Right hindlimb (tissue), 1 donor: ENCODE measurements around the gene IMMP2L.
"Not testable (repeated sequence)": the region's sequence is repeated elsewhere in the genome, so short reads cannot be mapped to it uniquely, and the experiment has no call there.

ENCODE experiments used
- DNase-seq: peaks from one replicate; pipeline ENCODE4 v3.0.0-alpha.2; 2018

Gene IMMP2L

DNA sequence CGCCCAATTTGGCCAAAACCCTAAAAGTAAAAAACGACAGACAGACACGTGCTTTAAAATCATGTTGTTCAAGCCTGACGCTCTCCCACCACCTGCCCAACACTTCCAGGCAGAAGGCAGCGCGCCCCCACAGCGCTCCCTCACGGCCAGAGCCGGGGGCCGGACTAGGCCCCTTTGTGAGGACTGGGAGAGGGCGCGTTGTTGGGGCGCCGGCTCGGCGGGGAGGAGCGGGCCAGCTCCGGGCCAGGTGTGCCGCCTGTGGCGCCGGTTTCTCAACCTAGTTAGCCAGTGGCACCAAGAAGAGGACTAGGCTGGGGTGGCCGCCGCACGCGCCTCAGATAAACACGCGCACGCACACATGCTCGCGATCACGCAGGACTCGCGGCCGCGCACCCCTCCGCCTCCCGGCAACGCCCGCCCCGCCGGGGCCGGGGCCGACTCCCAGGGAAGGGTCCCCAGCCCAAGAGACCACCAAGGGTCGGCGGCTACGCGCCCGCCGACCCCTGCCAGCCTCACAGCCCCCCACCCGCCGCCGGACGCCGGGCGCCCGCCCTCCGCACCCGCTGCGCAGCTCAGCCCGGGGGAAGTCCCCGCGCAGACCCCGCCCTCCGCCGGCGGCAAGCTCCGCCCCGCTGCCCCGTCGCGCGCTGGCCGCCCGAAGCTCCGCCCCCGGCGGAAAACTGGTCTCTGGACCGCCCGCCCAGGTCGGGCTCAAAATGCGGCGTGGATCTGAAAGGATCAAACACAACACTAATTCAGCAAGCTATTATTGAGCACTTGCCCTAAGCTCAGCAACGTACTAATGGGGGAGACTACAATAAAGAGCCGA is at the start of gene IMMP2L:
Gene IMMP2L (minus strand): TSS at position 589 of the 829 bp plus-strand sequence.
- DNase-seq: peak; percentile 94

DNA sequence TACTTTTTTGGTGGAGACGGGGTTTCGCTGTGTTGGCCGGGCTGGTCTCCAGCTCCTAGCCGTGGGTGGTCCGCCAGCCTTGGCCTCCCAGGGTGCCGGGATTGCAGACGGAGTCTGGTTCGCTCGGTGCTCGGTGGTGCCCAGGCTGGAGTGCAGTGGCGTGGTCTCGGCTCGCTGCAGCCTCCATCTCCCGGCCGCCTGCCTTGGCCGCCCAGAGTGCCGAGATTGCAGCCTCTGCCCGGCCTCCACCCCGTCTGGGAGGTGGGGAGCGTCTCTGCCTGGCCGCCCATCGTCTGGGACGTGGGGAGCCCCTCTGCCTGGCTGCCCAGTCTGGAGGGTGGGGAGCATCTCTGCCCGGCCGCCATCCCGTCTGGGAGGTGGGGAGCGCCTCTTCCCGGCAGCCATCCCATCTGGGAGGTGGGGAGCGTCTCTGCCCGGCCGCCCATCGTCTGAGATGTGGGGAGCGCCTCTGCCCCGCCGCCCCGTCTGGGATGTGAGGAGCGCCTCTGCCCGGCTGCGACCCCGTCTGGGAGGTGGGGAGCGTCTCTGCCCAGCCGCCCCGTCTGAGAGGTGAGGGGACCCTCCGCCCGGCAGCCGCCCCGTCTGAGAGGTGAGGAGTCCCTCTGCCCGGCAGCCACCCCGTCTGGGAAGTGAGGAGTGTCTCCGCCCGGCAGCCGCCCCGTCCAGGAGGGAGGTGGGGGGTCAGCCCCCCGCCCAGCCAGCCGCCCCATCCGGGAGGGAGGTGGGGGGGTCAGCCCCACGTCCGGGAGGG is 47.4 kb upstream of the IMMP2L start:
- not testable (repeated sequence) for DNase-seq

DNA sequence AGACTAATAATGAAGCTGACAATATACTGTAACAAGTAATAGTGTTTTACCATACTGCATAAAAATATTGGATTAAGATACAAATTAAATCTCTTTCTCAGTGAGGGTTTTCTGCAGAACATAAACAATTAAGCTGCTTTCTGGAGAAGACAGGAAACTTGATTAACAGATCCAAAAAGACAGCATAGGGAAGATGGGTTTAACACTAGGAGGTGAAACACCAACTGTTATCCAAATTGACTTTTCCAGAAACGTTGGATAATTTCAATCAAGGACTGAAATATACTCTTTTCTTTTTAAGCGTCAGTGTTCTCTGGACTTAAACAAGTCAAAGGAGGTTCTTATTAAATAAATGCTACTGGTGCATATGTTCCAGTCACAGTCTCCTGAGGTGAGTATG is 45.3 kb upstream of the IMMP2L start:
- DNase-seq: no peak

DNA sequence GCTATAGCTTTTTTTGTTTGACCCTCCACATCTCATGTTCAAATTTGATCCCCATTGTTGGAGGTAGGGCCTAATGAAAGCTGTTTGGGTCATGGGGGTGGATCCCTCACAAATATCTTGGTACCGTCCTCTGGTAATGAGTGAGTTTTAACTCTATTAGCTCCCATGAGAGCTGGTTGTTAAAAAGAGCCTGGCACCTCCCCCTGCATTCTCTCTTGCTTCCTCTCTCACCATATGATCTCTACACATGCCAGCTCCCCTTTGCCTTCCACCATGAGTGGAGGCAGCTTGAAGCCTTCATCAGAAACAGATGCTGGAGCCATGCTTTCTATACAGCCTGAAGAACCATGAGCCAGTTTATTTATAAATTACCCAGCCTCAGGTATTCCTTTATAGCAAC is 43.0 kb upstream of the IMMP2L start:
- no peak for DNase-seq

DNA sequence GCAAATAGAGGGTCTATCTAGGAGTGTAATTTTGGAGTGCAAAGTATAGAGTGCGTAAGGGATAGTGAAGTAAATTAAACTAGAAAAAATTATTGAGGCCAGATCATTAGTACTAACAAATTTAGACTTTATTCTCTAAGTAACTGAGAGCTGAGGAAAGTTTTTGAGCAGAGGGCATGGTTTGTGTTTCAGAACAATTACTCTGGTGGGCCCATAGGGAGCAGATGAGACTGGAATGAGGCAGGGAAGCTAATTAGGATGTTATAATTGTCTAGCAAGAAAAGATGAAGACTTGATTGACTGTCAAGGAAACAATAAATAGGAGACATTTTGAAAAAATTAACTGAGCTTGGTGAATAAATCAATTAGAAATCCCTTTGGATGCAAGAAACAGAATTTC is 37.8 kb upstream of the IMMP2L start:
- DNase-seq: no peak

DNA sequence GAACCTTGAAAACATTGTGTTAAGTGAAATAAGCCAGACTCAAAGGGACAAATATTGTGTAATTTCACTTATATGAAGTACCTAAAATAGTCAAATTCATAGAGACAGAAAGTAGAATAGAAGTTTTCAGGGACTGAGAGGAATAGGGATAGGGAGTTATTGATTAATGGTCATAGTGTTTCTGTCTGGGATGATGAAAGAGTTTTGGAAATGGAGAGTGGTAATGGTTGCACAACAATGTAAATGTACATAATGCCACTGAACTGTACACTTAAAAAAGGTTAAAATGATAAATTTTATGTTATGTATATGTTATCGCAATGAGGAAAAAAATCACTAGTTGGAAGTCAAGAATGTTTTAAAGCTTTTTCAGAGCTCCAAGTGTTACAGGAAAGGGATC is 33.5 kb upstream of the IMMP2L start:
- no peak for DNase-seq

DNA sequence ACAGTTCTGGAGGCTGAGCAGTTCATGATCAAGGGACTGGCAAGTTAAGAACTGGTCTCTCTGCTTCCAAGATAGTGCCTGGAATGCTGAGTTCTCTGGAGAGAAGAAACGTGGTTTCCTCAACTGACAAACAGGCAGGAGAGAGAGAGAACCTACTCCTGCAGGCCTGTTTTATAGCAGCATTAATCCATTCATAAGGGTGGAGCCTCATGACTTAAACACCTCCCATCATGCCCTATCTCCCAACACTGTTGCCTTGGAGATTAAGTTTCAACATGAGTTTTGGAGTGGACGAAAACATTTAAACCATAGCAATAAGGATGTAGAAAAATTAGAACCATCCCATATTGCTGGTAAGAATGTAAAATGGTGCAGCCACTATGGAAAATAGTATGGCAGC is 32.3 kb upstream of the IMMP2L start:
- no peak for DNase-seq

DNA sequence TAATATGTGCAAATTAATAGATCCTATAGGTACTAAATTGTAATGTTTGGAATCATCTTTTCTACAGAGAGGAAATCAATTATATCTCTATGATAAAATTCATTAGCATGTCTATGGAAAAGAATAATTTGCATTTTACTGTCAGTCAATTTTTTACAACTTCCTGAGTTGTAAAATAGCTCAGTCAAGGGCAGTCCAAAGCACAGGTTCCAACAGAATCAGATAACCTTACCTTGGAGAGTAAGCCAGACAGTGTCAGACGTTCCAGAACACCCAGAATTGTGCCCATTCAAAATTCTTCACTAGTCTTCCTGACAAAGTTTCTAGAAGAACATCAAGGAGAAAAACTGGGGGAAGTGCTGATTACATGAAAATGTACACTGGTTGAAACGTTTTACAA is 31.1 kb upstream of the IMMP2L start:
- no peak for DNase-seq

DNA sequence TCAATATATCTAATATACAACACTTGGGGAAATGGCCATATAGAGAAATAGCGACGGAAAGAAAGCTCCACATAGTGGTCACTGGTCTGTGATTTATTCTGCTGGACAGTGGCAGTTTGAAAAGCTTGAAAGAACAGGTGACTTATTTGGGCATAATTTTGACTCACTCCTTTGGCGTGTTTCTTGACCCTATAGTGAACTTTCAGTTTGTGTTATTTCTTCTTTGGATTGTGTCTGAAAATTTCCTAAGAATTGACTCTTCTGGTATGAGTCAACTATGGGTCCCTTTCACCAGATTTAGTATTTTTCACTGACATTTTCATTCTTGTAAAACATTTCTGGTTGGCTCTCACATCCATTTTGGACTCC is 25.8 kb upstream of the IMMP2L start:
- no peak for DNase-seq

DNA sequence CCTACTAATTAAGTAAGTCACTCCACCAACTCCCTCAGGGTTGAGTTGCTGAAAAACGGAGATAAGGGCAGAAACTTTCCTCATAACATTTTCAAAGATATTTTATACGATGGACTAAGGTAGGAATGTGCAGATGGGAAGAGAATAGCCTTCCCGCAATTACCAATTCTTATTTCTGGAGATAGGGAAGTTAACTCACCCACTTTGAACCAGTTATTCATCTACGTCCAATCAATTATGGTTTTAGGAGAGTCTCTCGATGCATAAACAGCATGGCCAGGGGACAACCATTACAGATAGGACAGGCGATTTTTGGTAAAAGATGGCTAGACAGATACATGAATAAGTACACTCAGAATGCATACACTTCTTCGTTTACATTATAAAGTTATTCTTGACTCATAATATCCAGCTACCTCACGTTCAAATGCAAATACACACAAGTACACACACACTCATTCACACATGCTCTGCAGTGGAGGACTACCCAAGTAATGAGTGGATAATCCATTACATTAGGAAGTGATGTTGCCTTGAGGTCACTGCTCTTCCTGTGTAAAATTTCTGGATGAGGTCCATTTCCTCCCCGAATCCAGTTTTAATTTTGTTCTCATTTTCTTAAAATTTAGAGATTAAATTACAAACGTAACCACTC is 25.2 kb upstream of the IMMP2L start:
- no peak for DNase-seq

DNA sequence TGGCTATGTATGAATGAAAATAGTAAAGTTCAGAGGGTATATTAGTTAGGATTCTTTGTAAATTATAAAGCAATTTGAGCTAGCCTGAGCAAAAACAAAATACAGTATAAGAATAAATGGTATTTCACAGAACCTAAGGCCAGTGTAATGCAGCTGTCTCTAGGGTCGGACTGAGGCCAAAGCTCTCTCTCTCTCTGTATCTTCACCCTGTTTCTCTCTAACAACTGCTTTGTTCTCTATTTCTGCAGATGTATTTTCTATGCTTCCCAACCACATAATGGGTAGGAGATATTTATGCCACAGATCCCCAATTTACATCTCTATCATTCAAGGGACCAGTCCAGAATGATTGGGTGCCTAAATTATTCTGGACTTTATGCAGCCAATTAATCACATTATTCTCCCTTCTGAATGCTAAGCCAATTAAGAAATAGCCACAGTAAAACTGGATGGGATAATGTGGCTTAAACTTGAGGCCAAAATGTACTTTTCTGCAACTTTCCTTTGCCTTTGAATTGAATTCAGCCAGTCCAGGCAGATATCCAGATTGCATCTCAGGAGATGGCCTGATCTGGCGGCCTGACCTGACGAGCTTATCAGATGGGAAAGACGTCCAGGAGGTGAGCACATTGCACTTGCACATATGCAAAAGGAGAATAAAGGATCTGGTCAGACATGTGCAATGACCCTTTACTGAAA is 24.6 kb upstream of the IMMP2L start:
- DNase-seq: no peak

DNA sequence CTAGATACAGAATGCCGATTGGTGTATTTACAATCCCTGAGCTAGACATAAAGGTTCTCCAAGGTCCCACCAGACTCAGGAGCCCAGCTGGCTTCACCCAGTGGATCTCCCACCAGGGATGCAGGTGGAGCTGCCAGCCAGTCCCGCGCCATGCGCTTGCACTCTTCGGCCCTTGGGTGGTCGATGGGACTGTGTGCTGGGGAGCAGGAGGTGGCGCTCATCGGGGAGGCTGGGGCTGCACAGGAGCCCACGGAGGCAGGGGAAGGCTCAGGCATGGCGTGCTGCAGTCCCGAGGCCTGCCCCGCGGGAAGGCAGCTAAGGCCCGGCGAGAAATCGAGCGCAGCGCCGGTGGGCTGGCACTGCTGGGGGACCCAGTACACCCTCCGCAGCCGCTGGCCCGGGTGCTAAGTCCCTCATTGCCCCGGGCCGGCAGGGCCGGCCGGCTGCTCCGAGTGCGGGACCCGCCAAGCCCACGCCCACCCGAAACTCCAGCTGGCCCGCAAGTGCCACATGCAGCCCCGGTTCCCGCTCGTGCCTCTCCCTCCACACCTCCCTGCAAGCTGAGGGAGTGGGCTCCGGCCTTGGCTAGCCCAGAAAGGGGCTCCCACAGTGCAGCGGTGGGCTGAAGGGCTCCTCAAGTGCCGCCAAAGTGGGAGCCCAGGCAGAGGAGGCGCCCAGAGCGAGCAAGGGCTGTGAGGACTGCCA is 19.6 kb upstream of the IMMP2L start:
- DNase-seq: not testable (repeated sequence)

DNA sequence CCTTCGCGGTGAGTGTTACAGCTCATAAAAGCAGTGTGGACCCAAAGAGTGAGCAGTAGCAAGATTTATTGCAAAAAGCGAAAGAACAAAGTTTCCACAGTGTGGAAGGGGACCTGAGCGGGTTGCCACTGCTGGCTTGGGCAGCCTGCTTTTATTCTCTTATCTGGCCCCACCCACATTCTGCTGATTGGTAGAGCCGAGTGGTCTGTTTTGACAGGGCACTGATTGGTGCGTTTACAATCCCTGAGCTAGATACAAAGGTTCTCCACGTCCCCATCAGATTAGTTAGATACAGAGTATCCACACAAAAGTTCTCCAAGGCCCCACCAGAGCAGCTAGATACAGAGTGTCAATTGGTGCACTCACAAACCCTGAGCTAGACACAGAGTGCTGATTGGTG is 18.9 kb upstream of the IMMP2L start:
- not testable (repeated sequence) for DNase-seq

DNA sequence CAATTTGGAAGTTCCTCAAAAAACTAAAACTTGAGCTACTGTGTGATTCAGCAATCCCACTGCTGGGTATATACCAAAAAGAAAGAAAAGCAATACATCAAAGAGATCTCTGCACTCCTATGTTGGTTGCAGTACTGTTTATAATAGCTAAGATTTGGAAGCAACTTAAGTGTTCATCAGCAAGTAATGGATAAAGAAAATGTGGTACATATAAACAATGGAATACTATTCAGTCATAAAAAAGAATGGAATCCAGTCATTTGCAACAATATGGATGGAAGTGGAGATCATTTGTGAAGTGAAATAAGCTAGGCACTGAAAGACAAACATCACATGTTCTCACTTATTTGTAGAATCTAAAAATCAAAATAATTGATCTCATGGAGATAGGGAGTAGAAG is 16.5 kb upstream of the IMMP2L start:
- DNase-seq: no peak

DNA sequence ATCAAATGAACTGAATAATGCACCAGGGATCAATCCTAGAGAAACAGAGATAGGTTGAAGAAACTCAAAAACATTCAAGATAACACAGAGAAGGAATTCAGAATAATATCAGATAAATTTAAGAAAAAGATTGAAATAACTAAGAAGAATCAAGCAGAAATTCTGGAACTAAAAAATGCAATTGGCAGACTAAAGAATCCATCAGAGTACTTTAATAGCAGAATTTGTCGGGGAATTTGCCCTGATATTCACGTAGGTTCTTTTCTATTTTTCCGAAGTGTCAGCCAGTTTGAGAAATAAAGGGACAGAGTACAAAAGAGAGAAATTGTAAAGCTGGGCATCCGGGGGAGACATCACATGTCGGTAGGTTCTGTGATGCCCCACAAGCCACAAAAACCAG is 9.4 kb upstream of the IMMP2L start:
- no peak for DNase-seq

DNA sequence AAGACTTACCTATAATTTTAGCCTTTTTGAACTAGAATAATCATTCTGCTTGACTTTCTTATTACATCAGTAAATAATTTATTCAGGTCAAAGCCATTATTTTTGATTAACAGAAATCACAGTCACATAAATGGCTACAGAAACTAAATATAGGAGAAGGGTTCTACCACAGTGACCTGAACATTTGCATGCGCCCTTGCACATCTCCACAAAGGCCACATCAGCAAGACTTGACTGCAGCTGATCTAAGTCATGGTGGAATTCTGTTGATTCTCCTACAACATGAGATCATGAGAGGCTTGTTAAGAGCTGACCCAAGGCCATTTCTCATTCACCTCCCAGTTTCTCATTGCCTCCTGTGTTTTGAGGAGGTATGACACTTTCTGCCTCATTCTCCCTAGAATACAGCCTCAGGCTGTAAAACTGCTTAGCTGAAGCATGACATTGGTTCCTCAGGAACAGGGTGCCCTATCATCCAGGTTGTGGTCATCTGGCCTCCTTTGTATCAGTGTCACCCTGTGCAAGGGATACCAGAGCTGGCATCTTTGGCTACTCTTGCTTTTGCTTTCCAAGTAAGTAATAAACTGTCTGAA is 6.7 kb upstream of the IMMP2L start:
- DNase-seq: no peak

DNA sequence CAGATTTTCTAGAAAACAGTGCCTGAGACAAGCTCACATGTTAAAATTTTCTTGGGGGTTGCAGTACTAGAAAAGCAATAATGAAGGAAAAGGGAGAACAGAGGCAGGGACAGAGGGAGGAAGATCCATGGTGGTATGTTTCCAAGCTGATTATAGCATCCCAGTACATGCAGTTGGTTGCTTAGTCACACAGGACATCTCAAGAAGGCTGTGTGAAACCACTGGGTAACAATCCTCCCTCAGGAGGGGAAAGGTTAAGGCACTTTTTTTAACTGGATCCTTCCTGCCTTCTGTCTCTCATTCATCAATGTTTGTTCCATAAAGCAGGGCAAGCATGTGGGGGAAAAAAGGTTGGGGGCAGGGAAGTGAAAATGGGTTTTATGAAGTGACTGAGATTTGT is 6.1 kb upstream of the IMMP2L start:
- DNase-seq: no peak

DNA sequence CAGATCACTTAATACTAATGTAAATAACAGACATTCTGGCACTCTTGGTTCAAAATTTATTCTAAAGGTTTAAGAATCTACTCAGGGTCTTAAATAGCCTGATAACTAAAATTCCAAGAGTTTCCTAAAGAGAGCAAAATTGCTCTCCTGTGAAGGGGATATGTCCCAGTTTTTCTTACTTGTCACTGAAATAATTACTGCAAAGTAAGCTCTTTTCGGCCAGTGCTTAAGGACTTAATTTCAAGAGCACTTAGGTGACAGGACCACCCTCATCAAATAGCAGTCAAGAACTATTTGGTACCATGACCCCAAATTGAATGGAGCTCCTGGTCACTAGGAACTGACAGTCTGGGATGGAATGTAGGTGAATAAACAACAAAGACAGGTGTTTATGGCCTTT is 1.8 kb upstream of the IMMP2L start:
- DNase-seq: no peak

DNA sequence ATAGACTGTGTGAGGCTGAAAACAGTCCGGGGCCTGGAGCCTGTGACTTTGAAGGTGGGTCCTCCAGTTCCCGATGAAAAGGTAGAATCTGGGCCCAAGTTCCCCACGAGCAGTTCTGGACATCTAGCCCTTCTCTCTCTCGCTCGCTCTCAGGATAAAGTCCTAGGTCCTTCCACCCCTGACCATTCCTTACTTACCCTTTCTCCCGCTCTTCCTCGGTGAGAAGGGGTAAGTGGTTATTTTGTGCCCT is 713 bp downstream of the IMMP2L start:
- no peak for DNase-seq

DNA sequence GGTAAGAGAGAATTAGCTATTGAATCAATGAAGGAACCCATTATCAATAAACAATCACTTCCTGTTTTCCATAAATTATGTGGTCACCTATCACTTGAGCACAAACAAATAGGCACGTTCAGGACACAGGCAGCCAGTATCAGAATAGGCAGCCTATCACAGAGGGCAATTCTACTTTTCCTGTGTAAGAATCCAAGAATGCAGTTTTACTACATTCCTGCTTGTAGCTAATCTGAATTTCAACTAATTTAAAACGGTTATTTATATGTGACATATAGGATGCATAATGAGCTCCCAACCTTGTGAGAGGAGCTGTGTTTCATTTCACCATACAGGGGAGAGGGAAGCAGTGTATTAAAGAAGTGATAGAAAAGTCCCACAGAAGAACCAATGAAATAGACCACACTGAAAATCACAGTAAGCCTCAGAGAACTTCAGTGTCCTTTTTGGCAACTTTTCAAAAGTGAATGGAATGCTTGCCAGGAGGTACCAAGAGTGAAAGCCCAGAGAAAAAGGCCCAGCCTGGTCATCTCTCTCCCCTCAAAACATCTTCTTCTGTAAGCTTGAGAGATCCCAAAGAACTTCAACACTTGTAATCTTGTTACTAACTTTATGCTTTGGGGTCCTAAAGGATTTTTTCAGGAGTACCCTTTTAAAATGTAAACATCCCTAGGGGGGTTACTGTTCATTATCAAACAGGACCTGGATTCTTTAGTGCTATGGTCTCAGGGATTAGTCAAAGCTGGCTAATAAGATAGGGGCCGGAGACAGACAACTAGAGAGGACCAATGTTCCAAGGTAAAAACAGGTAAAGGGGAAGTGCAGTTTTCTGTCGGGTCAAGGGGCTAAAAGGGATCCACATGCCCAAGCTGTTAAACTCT is 1.3 kb downstream of the IMMP2L start:
- DNase-seq: no peak

DNA sequence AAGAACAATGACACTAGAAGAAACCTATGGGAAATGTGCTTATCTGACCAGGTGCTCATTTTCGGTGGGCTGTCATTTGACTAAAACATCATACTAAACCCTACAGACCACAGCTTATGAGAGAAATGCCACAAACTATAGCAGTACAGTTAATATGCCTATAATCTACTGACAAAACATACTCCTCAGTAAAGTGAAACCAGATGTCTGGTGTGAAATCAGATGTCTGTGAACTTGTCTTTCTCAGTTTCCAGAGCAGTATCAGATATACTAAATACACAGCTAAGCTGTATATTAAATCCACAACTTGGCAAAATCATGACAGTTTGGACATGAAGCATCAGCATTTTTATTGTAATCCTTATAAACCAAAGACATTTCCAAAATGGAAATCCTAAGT is 3.3 kb downstream of the IMMP2L start:
- no peak for DNase-seq

DNA sequence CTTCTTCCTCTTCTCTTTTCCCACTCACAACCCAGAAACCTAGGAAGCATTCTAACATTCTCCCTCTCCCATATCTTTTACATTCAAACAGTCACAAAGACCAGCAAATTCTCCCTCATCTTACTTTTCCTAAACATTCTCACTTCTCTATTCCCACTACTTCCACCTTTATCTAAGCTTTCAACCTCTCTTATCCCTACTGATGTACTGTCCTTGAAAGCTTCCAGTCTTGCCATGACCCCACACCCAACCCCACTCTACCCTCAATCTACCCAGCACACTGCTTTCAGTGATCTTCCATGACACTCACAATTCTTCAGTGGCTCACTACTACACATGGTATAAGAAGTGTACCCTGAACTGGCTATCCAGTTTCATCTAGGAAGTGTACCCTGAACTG is 5.3 kb downstream of the IMMP2L start:
- no peak for DNase-seq
